Natural killer cell (primary cell): ENCODE measurements around the gene KDM2B. TPM values are rescaled to one million over a fixed set of nuclear protein-coding genes. Genes with fewer than 3 reads are reported as not detected.
A peak's percentile ranks its signal among the peaks of the same experiment; 100 is the strongest.

Source experiments
- ATAC-seq, 3 donors: fragments of 150-1000 bp in 2 of 3; fragments of 200-7000 bp in 1 of 3; cut with Tn5 transposase; 1 replicate in 1 of 3; 2 replicates in 2 of 3; pipeline ENCODE4 v1.10.0; 2021; ENCODE audit warnings: mild to moderate bottlenecking in 2 of 3, moderate library complexity in 2 of 3
- DNase-seq, 2 donors: peaks; one replicate each; pipeline versions ENCODE4 v3.0.0 to v3.0.0-alpha.2; 2013 to 2021; ENCODE audit warnings: mixed read lengths in 1 of 2
- H3K27ac ChIP-seq: one replicate; pipeline ENCODE4 v1.5.1; 2013; ENCODE audit warnings: mild to moderate bottlenecking, low read length
- H3K27me3 ChIP-seq: one replicate; pipeline ENCODE4 v1.6.1; 2013; ENCODE audit warnings: low read length; ENCODE audit not compliant: control insufficient read depth, insufficient read depth
- H3K36me3 ChIP-seq: one replicate; pipeline ENCODE4 v1.6.1; 2013; ENCODE audit warnings: low read length; ENCODE audit not compliant: control insufficient read depth, insufficient read depth
- H3K4me1 ChIP-seq: one replicate; pipeline ENCODE4 v1.6.1; 2013; ENCODE audit warnings: low read length; ENCODE audit not compliant: control insufficient read depth, insufficient read depth
- H3K4me3 ChIP-seq: one replicate; pipeline ENCODE4 v1.5.1; 2013; ENCODE audit warnings: low read length
- H3K9me3 ChIP-seq: one replicate; pipeline ENCODE4 v1.6.1; 2013; ENCODE audit warnings: low read length; ENCODE audit not compliant: control insufficient read depth, insufficient read depth
- H3K27ac Mint-ChIP-seq, 2 donors: one replicate each; pipeline ENCODE4 v1.8.0; 2022; ENCODE audit warnings: mild to moderate bottlenecking in 2 of 2, mixed read lengths in 2 of 2, moderate library complexity in 1 of 2
- H3K27me3 Mint-ChIP-seq, 2 donors: one replicate each; pipeline ENCODE4 v1.8.0; 2022; ENCODE audit warnings: low read depth in 2 of 2, mixed read lengths in 2 of 2
- H3K36me3 Mint-ChIP-seq: one replicate; pipeline ENCODE4 v1.8.0; 2022; ENCODE audit warnings: mixed read lengths
- H3K4me1 Mint-ChIP-seq, 2 donors: one replicate each; pipeline ENCODE4 v1.8.0; 2022; ENCODE audit warnings: mixed read lengths in 2 of 2
- H3K4me3 Mint-ChIP-seq: one replicate; pipeline ENCODE4 v1.8.0; 2022; ENCODE audit warnings: mild to moderate bottlenecking, moderate library complexity, mixed read lengths
- H3K9me3 Mint-ChIP-seq, 2 donors: one replicate each; pipeline ENCODE4 v1.8.0; 2022; ENCODE audit warnings: mixed read lengths in 2 of 2
- CTCF ChIP-seq: fragments of 200-600 bp; IDR thresholded peaks from one replicate; pipeline ENCODE4 v1.8.0; 2022; ENCODE audit warnings: antibody characterized with exemption
- WGBS: methylation state at CpG from one replicate; pipeline ENCODE4 v1.1.7; 2013; ENCODE audit warnings: missing lambda C conversion rate; ENCODE audit not compliant: insufficient coverage; 5-methylcytosine and 5-hydroxymethylcytosine counted together
- intact Hi-C: fragments of 100-400 bp; cut with micrococcal nuclease; formaldehyde crosslinking; loops from one replicate; pipeline ENCODE4 v1.14.2; 2022
- total RNA-seq, 4 donors: library from RNA; stranded (reverse); fragments of 120-200 nt in 1 of 4; gene quantifications; one replicate each; pipeline versions ENCODE4 v1.2.3 to v1.2.4, GENCODE V29; 2013 to 2022

Gene KDM2B
- total RNA-seq, 3 donors from 2014 or later (not counting 1 experiment from before 2014, with no cell fraction given), result 97.3 to 106 (median 98.1) TPM

- Mint-ChIP-seq H3K4me1 (peaks cover 19 to 22% of the 10 kb centered on the region in 2 donors), H3K4me3 (peak overlapping the region; percentile 50), H3K27ac (peak overlapping the region in 1 of 2 donors; percentile 83), H3K27me3 (no peaks in the 10 kb centered on the region), H3K9me3 (no peaks in the 10 kb centered on the region), H3K36me3 (no peaks in the 10 kb centered on the region)
- DNase-seq (peak; percentile 84 to 92), ATAC-seq (peak; percentile 87 to 97 (median 89))
- H3K9me3 ChIP-seq, result no peaks in the 10 kb centered on the region
- intact Hi-C loops, result loop anchor here (5.0 kb wide), 1 partner anchor 115 kb away; the partner anchor contains the start of gene ANAPC5
- peak overlapping the region; percentile 32 for H3K27ac ChIP-seq
- WGBS, result under 1% methylated on average over 139 of the region's 139 CpGs
- H3K4me1 ChIP-seq, result peaks cover 24% of the 10 kb centered on the region
- H3K36me3 ChIP-seq, result no peaks in the 10 kb centered on the region
- TF ChIP-seq CTCF, result no peak
- H3K27me3 ChIP-seq, result no peaks in the 10 kb centered on the region
- H3K4me3 ChIP-seq, result peak overlapping the region; percentile 38
Measured at GRCh38 chr12:121466794-121467637, 113.8 kb downstream of the KDM2B start.

- ATAC-seq, result peak in 2 of 3 donors; percentile 5 to 8
- H3K27ac ChIP-seq, result peak overlapping the region; percentile 18
Measured at GRCh38 chr12:121465921-121466793, 114.7 kb downstream of the KDM2B start.

GRCh38 chr12:121464331-121464730 is 116.5 kb downstream of the KDM2B start:
- H3K27ac ChIP-seq, result no peak overlapping the region
- Mint-ChIP-seq H3K9me3 (no peaks in the 10 kb centered on the region), H3K4me1 (peaks cover 33 to 37% of the 10 kb centered on the region in 2 donors), H3K4me3 (peak overlapping the region; percentile 40), H3K36me3 (no peaks in the 10 kb centered on the region), H3K27ac (no peak overlapping the region), H3K27me3 (no peaks in the 10 kb centered on the region)
- peaks cover 34% of the 10 kb centered on the region for H3K4me1 ChIP-seq
- H3K4me3 ChIP-seq, result no peak overlapping the region
- no peaks in the 10 kb centered on the region for H3K9me3 ChIP-seq
- ATAC-seq (no peak), DNase-seq (no peak)
- no peaks in the 10 kb centered on the region for H3K36me3 ChIP-seq
- 96% methylated on average over 13 of the region's 13 CpGs for WGBS
- no peak for TF ChIP-seq CTCF
- intact Hi-C loops, result no loop called here
- no peaks in the 10 kb centered on the region for H3K27me3 ChIP-seq

More at GRCh38 chr12:121465921-121466793, 114.7 kb downstream of the KDM2B start:
- Mint-ChIP-seq H3K4me1 (peaks cover 28 to 30% of the 10 kb centered on the region in 2 donors), H3K27me3 (no peaks in the 10 kb centered on the region), H3K27ac (peak overlapping the region; percentile 83 to 84), H3K4me3 (peak overlapping the region; percentile 94), H3K36me3 (no peaks in the 10 kb centered on the region), H3K9me3 (no peaks in the 10 kb centered on the region)
- peak overlapping the region; percentile 42 for H3K4me3 ChIP-seq
- no peaks in the 10 kb centered on the region for H3K9me3 ChIP-seq
- no peak for TF ChIP-seq CTCF
- H3K27me3 ChIP-seq, result no peaks in the 10 kb centered on the region
- 3% methylated on average over 70 of the region's 70 CpGs for WGBS
- intact Hi-C loops, result loop anchor here (5.0 kb wide), 1 partner anchor 114 kb away; the partner anchor contains the start of gene ANAPC5
- no peaks in the 10 kb centered on the region for H3K36me3 ChIP-seq
- H3K4me1 ChIP-seq, result peaks cover 31% of the 10 kb centered on the region
- DNase-seq, result peak; percentile 53 to 65
